Heart right ventricle (tissue), 16 donors: ENCODE results near the gene MAP3K5. TPM values are rescaled to one million over a fixed set of nuclear protein-coding genes. Genes with fewer than 3 reads are reported as not detected.

Source experiments
- ATAC-seq, 8 donors: fragments of 200-7000 bp; cut with Tn5 transposase; one replicate each; pipeline ENCODE4 v1.9.1; 2020; ENCODE audit warnings: mild to moderate bottlenecking in 8 of 8, moderate library complexity in 8 of 8, moderate number of reproducible peaks in 1 of 8
- DNase-seq, 2 donors: peaks; one replicate each; pipeline ENCODE4 v3.0.0-alpha.2; 2020
- H3K27ac ChIP-seq, 10 donors: fragments of 200-600 bp; sonication (generic) in 2 of 10; one replicate each; pipeline versions ENCODE4 v1.5.0 to v1.8.0; 2020 to 2022; ENCODE audit warnings: mild to moderate bottlenecking in 3 of 10
- H3K27me3 ChIP-seq, 7 donors: fragments of 200-600 bp; one replicate each; pipeline ENCODE4 v1.8.0; 2021 to 2022; ENCODE audit warnings: mild to moderate bottlenecking in 2 of 7
- H3K36me3 ChIP-seq, 9 donors: fragments of 200-600 bp; sonication (generic) in 1 of 9; one replicate each; pipeline versions ENCODE4 v1.5.0 to v1.8.0; 2020 to 2022; ENCODE audit warnings: mild to moderate bottlenecking in 2 of 9
- H3K4me1 ChIP-seq, 9 donors: fragments of 200-600 bp; sonication (generic) in 1 of 9; one replicate each; pipeline versions ENCODE4 v1.5.0 to v1.8.0; 2020 to 2022; ENCODE audit warnings: mild to moderate bottlenecking in 4 of 9
- H3K4me3 ChIP-seq, 10 donors: fragments of 200-600 bp; sonication (generic) in 2 of 10; one replicate each; pipeline versions ENCODE4 v1.5.0 to v1.8.0; 2020 to 2022; ENCODE audit warnings: mild to moderate bottlenecking in 7 of 10, moderate library complexity in 2 of 10
- H3K9me3 ChIP-seq, 11 donors: fragments of 200-600 bp in 10 of 11; sonication (generic) in 2 of 11; one replicate each; pipeline versions ENCODE4 v1.5.0 to v1.8.0; 2013 to 2022; ENCODE audit warnings: mild to moderate bottlenecking in 2 of 11, control low read depth in 1 of 11, moderate library complexity in 1 of 11
- CTCF ChIP-seq, 9 donors: fragments of 200-600 bp; sonication (generic) in 2 of 9; IDR thresholded peaks; one replicate each; pipeline versions ENCODE4 v1.5.0 to v1.8.0; 2021 to 2022; ENCODE audit warnings: antibody characterized with exemption in 9 of 9, mild to moderate bottlenecking in 5 of 9, moderate library complexity in 1 of 9
- WGBS, 2 donors: extraction: QIAGEN DNeasy Blood & Tissue Kit; methylation state at CpG; one replicate each; pipeline ENCODE4 v1.1.7; 2013; ENCODE audit warnings: inconsistent platforms in 1 of 2; 5-methylcytosine and 5-hydroxymethylcytosine counted together
- intact Hi-C, 10 donors: fragments of 100-400 bp; cut with DNase I; formaldehyde crosslinking; loops; one replicate each; pipeline versions ENCODE4 v1.11.1 to v1.14.2; 2022
- polyA plus RNA-seq, 2 donors: library from polyadenylated mRNA; stranded (reverse); fragments of 200-250 nt; gene quantifications; one replicate each; pipeline ENCODE4 v1.2.3, GENCODE V29; 2013
- total RNA-seq, 10 donors: library from RNA; stranded (reverse); fragmentation: NEBNext Ultra II Directional in 3 of 10; extraction: Animal tissue kit (Norgen Biotek cat#: 25700) in 3 of 10; gene quantifications; one replicate each; pipeline versions ENCODE4 v1.2.1 to v1.2.4, GENCODE V29; 2021 to 2023
- donor health status: Arrhythmogenic right ventricular cardiomyopathy.
- donor health status: ischemic (EF 13 %, LVEDD 7.1; RV severe dilation, severe dysfunction).
- donor health status: healthy with polysubstance abuse.
- donor health status: DM: no; HTN: yes; CAD: no.
- donor health status: DM: no; HTN: no; CAD: no.
- donor health status: ischemic (EF 25% LVEDD 6.9; RV normal size, moderate dysfunction).
- donor health status: ischemic (EF 25% LVEDD 5.7; RV mildly dilated, moderate dysfunction).
- donor health status: healthy.
- donor health status: DM: yes; HTN: yes; CAD: no.
- donor health status: Ischemic cardiomyopathy.
- donor health status: ischemic (EF 35%, LVEDD 5.7; RV mildly dilated, moderate dysfunction).
- donor health status: nonischemic (EF 11% LVEDD 7.7; RV severe dilation, severe dysfunction).
- donor health status: DM: yes; HTN: yes; CAD: no.
- donor health status: PGD.
- donor health status: ischemic (EF 29% LVEDD 5.4; RV normal size, mild dysfunction).
- donor health status: nonischemic (EF 23%, LVEDD 6.1; RV moderate dilation, normal function).

Gene MAP3K5
- total and polyA plus RNA-seq, 12 donors: 5.1 to 35.7 (median 27.8) TPM

GRCh38 chr6:136534268-136534667 is 258.0 kb downstream of the MAP3K5 start:
- no peak for TF ChIP-seq CTCF (IDR thresholded peaks at IDR 0.05)

GRCh38 chr6:136533487-136533886 is 258.8 kb downstream of the MAP3K5 start:
- 63 to 71% methylated on average over 5 of the region's 5 CpGs for WGBS, 2 donors
- H3K27ac ChIP-seq: no peak overlapping the region
- H3K27me3 ChIP-seq: no peaks in the 10 kb centered on the region
- no peak overlapping the region for H3K4me3 ChIP-seq
- intact Hi-C loops: no loop called here
- H3K4me1 ChIP-seq: no peaks in the 10 kb centered on the region
- DNase-seq: no peak
- no peaks in the 10 kb centered on the region for H3K9me3 ChIP-seq
- ATAC-seq: no peak
- no peak for TF ChIP-seq CTCF (IDR thresholded peaks at IDR 0.05)
- no peaks in the 10 kb centered on the region for H3K36me3 ChIP-seq

More at GRCh38 chr6:136534268-136534667, 258.0 kb downstream of the MAP3K5 start:
- WGBS, 2 donors: 87 to 88% methylated on average over 3 of the region's 3 CpGs
- H3K27me3 ChIP-seq: no peaks in the 10 kb centered on the region
- intact Hi-C loops: no loop called here
- H3K4me1 ChIP-seq: no peaks in the 10 kb centered on the region
- no peaks in the 10 kb centered on the region for H3K36me3 ChIP-seq
- DNase-seq: no peak
- H3K27ac ChIP-seq: no peak overlapping the region
- no peaks in the 10 kb centered on the region for H3K9me3 ChIP-seq
- H3K4me3 ChIP-seq: no peak overlapping the region
- no peak for ATAC-seq

DNA sequence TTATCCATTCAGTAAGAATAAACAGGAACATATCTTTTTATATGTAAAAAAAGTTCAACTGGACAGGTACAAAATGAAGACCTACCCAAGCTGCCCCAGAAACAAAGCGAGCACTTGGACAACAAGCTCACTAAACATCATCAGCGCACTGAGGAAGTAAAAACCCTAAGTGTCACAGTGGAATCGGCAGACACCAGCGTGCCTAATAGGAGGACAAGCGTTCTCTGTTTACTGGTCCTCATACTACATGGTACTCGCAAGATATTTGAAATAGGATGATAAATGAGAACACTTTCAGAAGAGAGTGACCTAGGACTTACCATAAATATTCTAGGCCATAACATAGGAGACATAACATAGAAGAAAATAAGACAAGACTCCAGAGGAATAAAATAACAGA is 260.2 kb downstream of the MAP3K5 start:
- H3K9me3 ChIP-seq: no peaks in the 10 kb centered on the region
- H3K27ac ChIP-seq: no peak overlapping the region
- H3K27me3 ChIP-seq: no peaks in the 10 kb centered on the region
- H3K36me3 ChIP-seq: no peaks in the 10 kb centered on the region
- no peak for ATAC-seq
- H3K4me1 ChIP-seq: peaks cover 0 to under 1% (median 0%) of the 10 kb centered on the region in 9 donors
- no peak for TF ChIP-seq CTCF (IDR thresholded peaks at IDR 0.05)
- WGBS, 2 donors: 90 to 95% methylated on average over 6 of the region's 6 CpGs
- H3K4me3 ChIP-seq: no peak overlapping the region
- intact Hi-C loops: no loop called here
- DNase-seq: no peak

DNA sequence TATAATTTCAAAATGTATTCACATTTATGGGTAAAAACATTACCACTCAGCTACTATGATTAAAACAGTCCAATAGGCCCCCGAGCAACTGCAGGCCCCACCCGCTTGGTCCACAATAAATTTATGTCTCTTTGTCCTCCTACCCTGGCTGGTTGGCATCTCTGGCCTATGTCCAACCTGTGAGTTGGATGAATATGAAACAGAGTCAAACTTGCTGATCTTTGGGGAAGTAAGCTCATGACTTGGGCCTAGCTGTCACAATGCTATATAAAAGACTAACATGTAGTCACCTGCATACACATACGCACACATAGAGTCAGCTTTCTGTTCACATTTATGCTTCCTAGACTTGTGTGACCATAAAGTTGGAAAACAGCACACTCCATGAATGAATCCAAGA is 262.6 kb downstream of the MAP3K5 start:
- Histone ChIP-seq H3K4me1 (peaks cover 0 to 14% (median 0%) of the 10 kb centered on the region in 9 donors), H3K9me3 (no peaks in the 10 kb centered on the region), H3K27me3 (peaks cover 0 to 4% (median 0%) of the 10 kb centered on the region in 7 donors), H3K36me3 (no peaks in the 10 kb centered on the region), H3K4me3 (no peak overlapping the region), H3K27ac (no peak overlapping the region)
- ATAC-seq (no peak), DNase-seq (no peak)
- no peak for TF ChIP-seq CTCF (IDR thresholded peaks at IDR 0.05)
- intact Hi-C loops: no loop called here
- 94 to 96% methylated on average over 3 of the region's 3 CpGs for WGBS, 2 donors
